CD8-positive, alpha-beta memory T cell (primary cell): ENCODE data around the gene UBE2QL1. TPM values are rescaled to one million over a fixed set of nuclear protein-coding genes. Genes with fewer than 3 reads are reported as not detected.

ENCODE experiments used
- CTCF ChIA-PET: fragments of 350-600 bp; sonication (Branson Sonifier 250); formaldehyde crosslinking; loops from one replicate; lab custom pipeline; 2021; ENCODE audit warnings: antibody characterized with exemption; lab: Charles Lee
- POLR2A ChIA-PET: fragments of 350-600 bp; sonication (Branson Sonifier 250); formaldehyde crosslinking; loops from one replicate; lab custom pipeline; 2021; ENCODE audit warnings: antibody characterized with exemption; lab: Charles Lee
- DNase-seq, 5 donors: peaks; one replicate each; pipeline versions ENCODE4 v3.0.0 to v3.0.0-alpha.2; 2020 to 2022; ENCODE audit warnings: mixed read lengths in 1 of 5
- H3K27ac ChIP-seq: one replicate; pipeline ENCODE4 v1.7.0; 2013; ENCODE audit warnings: low read depth, mild to moderate bottlenecking, low read length, moderate library complexity
- H3K27me3 ChIP-seq: 2 replicates; pipeline ENCODE4 v1.7.0; 2013; ENCODE audit warnings: low read length, mild to moderate bottlenecking; ENCODE audit not compliant: insufficient read depth, poor library complexity, severe bottlenecking
- H3K36me3 ChIP-seq: 2 replicates; pipeline ENCODE4 v1.7.0; 2013; ENCODE audit warnings: mild to moderate bottlenecking, low read length, moderate library complexity; ENCODE audit not compliant: insufficient read depth
- H3K4me1 ChIP-seq: 2 replicates; pipeline ENCODE4 v1.7.0; 2013; ENCODE audit warnings: mild to moderate bottlenecking, low read length, moderate library complexity; ENCODE audit not compliant: insufficient read depth
- H3K4me3 ChIP-seq: 2 replicates; pipeline ENCODE4 v1.7.0; 2013; ENCODE audit warnings: mild to moderate bottlenecking, low read length
- H3K9me3 ChIP-seq: 2 replicates; pipeline ENCODE4 v1.7.0; 2013; ENCODE audit warnings: mild to moderate bottlenecking, low read length
- H3K27ac Mint-ChIP-seq, 8 donors: one replicate each; pipeline ENCODE4 v1.8.0; 2020 to 2021; ENCODE audit warnings: mixed read lengths in 8 of 8, mild to moderate bottlenecking in 6 of 8, inconsistent platforms in 3 of 8, moderate library complexity in 3 of 8
- H3K27me3 Mint-ChIP-seq, 2 donors: one replicate each; pipeline ENCODE4 v1.8.0; 2020 to 2021; ENCODE audit warnings: mixed read lengths in 2 of 2, mild to moderate bottlenecking in 1 of 2, moderate library complexity in 1 of 2
- H3K36me3 Mint-ChIP-seq, 3 donors: one replicate each; pipeline ENCODE4 v1.8.0; 2020 to 2021; ENCODE audit warnings: mixed read lengths in 3 of 3, inconsistent platforms in 1 of 3, mild to moderate bottlenecking in 1 of 3
- H3K4me1 Mint-ChIP-seq, 3 donors: one replicate each; pipeline ENCODE4 v1.8.0; 2020 to 2021; ENCODE audit warnings: mixed read lengths in 3 of 3, inconsistent platforms in 1 of 3, mild to moderate bottlenecking in 1 of 3
- H3K4me3 Mint-ChIP-seq, 7 donors: one replicate each; pipeline ENCODE4 v1.8.0; 2020 to 2021; ENCODE audit warnings: mixed read lengths in 7 of 7, mild to moderate bottlenecking in 6 of 7, moderate library complexity in 4 of 7, inconsistent platforms in 2 of 7
- H3K9me3 Mint-ChIP-seq, 5 donors: one replicate each; pipeline ENCODE4 v1.8.0; 2020 to 2022; ENCODE audit warnings: mixed read lengths in 5 of 5, mild to moderate bottlenecking in 3 of 5, moderate library complexity in 2 of 5, inconsistent platforms in 1 of 5
- polyA plus RNA-seq: library from polyadenylated mRNA; unstranded; fragments of 300-500 nt; fragmentation: Illumina TruSeq; gene quantifications from one replicate; pipeline ENCODE4 v1.2.3, GENCODE V29; 2021
- total RNA-seq, 2 experiments: library from RNA; stranded (reverse); gene quantifications; one replicate each; pipeline ENCODE4 v1.2.3, GENCODE V29; 2021

UBE2QL1 gene
- total and polyA plus RNA-seq, 3 experiments from 2014 or later = not detected

DNA sequence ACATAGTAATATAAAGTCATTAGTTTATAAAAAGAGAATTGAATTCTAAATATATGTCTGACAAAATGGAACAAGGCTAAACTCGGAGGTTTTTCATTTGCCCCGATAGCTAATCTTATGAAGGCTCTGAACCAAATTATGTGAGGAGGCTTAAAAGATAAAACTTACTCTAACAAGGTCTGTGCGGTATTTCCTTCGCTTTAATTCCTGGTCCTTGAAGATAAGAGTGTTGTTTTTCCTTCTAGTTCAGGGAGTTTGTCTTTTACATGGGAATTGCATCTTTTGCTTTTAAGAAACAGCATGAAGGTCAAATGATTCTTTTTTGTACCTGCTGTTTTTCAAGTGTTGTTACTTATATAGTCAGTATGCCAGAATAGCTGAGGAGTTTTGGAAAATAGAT lies 68.2 kb downstream of the UBE2QL1 start:
- CTCF ChIA-PET = no interaction called here
- no peak overlapping the region for H3K27ac Mint-ChIP-seq
- peaks cover 14 to 24% of the 10 kb centered on the region in 2 donors for H3K27me3 Mint-ChIP-seq

DNA sequence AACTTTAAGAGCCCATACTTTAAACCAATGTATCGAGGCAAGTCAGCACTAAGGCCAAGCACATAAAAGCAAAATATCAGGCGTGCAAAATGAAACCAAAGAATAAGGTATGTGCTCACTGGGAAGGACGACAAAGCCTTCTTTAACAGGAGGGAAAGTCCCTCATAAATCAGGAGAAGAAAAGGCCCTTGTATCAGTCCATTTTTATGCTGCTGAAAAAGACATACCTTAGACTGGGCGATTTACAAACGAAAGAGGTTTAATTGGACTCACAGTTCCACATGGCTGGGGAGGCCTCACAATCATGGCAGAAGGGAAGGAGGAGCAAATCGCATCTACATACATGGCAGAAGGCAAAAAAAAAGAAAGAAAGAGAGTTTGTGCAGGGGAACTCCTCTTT lies 68.9 kb downstream of the UBE2QL1 start:
- peaks cover 15 to 25% of the 10 kb centered on the region in 2 donors for H3K27me3 Mint-ChIP-seq
- H3K4me1 Mint-ChIP-seq = no peaks in the 10 kb centered on the region
- Histone ChIP-seq H3K27ac (no peak overlapping the region), H3K4me3 (no peak overlapping the region), H3K36me3 (no peaks in the 10 kb centered on the region), H3K27me3 (no peaks in the 10 kb centered on the region), H3K9me3 (no peaks in the 10 kb centered on the region), H3K4me1 (no peaks in the 10 kb centered on the region)
- no peaks in the 10 kb centered on the region for H3K36me3 Mint-ChIP-seq
- ChIA-PET POLR2A (no interaction called here), CTCF (no interaction called here)
- H3K9me3 Mint-ChIP-seq = no peaks in the 10 kb centered on the region
- no peak overlapping the region for H3K27ac Mint-ChIP-seq
- no peak overlapping the region for H3K4me3 Mint-ChIP-seq
- DNase-seq = no peak

More for the DNA sequence above, 68.2 kb downstream of the UBE2QL1 start:
- no peak overlapping the region for H3K27ac ChIP-seq
- no peaks in the 10 kb centered on the region for H3K27me3 ChIP-seq
- H3K4me1 Mint-ChIP-seq = no peaks in the 10 kb centered on the region
- H3K4me3 ChIP-seq = no peak overlapping the region
- H3K4me3 Mint-ChIP-seq = no peak overlapping the region
- DNase-seq = no peak
- H3K9me3 Mint-ChIP-seq = no peaks in the 10 kb centered on the region
- H3K4me1 ChIP-seq = no peaks in the 10 kb centered on the region
- no peaks in the 10 kb centered on the region for H3K9me3 ChIP-seq
- POLR2A ChIA-PET = no interaction called here
- H3K36me3 ChIP-seq = no peaks in the 10 kb centered on the region
- H3K36me3 Mint-ChIP-seq = no peaks in the 10 kb centered on the region

- Histone ChIP-seq H3K4me3 (no peak overlapping the region), H3K9me3 (no peaks in the 10 kb centered on the region), H3K27me3 (no peaks in the 10 kb centered on the region), H3K4me1 (no peaks in the 10 kb centered on the region), H3K36me3 (no peaks in the 10 kb centered on the region), H3K27ac (no peak overlapping the region)
- Mint-ChIP-seq H3K9me3 (no peaks in the 10 kb centered on the region), H3K4me1 (no peaks in the 10 kb centered on the region), H3K36me3 (no peaks in the 10 kb centered on the region), H3K4me3 (no peak overlapping the region), H3K27me3 (peaks cover 19 to 25% of the 10 kb centered on the region in 2 donors), H3K27ac (no peak overlapping the region)
- no peak for DNase-seq
- ChIA-PET CTCF (no interaction called here), POLR2A (no interaction called here)
Observed at GRCh38 chr5:6518298-6519057, 69.8 kb downstream of the UBE2QL1 start.

DNA sequence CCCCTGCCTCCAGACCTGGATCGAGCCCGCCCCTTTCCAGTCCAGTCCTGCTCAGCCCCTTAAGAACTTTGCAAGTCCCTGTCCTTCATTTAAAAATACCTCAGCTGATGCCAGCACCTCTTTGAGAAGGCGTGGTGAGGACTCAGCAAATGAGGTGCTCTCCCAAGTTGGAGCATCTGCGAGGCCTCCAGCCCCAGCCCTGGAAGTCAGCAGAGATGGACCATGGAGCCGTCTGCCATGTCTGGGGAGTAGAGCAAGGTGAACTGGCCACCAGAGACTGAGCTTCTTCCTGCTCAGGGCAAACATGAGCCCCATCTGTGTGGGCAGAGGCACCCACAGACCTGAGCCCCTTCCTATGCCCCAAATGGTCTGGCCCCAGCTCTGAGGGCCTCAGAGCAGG lies 71.5 kb downstream of the UBE2QL1 start:
- Mint-ChIP-seq H3K9me3 (no peaks in the 10 kb centered on the region), H3K27me3 (peaks cover 17 to 23% of the 10 kb centered on the region in 2 donors), H3K36me3 (no peaks in the 10 kb centered on the region), H3K4me1 (no peaks in the 10 kb centered on the region), H3K27ac (no peak overlapping the region), H3K4me3 (no peak overlapping the region)
- ChIA-PET CTCF (no interaction called here), POLR2A (no interaction called here)
- DNase-seq = no peak
- Histone ChIP-seq H3K36me3 (no peaks in the 10 kb centered on the region), H3K4me1 (no peaks in the 10 kb centered on the region), H3K27me3 (no peaks in the 10 kb centered on the region), H3K4me3 (no peak overlapping the region), H3K9me3 (no peaks in the 10 kb centered on the region), H3K27ac (no peak overlapping the region)

DNA sequence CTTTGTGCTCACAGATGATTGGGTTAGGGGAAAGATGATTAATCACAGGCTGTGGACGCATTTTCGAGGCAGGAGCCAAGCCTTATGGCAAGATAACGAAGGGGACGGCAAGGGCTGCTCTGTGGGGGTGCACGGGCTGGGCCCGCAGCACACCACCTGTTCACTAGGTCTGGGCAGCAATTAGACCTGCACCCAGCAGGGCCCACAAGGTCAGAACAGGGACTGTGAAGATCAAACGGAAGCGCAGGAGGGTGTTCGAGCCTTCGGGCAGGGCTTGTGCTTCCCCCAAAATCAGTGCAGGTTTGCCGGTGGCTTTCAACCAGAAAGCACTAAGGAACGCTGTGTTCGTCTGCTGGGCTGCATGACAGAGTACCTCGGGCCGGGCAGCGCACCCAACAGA lies 73.7 kb downstream of the UBE2QL1 start:
- Histone ChIP-seq H3K4me3 (no peak overlapping the region), H3K9me3 (no peaks in the 10 kb centered on the region), H3K4me1 (no peaks in the 10 kb centered on the region), H3K27me3 (no peaks in the 10 kb centered on the region), H3K27ac (no peak overlapping the region), H3K36me3 (no peaks in the 10 kb centered on the region)
- Mint-ChIP-seq H3K27me3 (peaks cover 17 to 27% of the 10 kb centered on the region in 2 donors), H3K4me1 (no peaks in the 10 kb centered on the region), H3K9me3 (no peaks in the 10 kb centered on the region), H3K27ac (no peak overlapping the region), H3K36me3 (no peaks in the 10 kb centered on the region), H3K4me3 (no peak overlapping the region)
- ChIA-PET POLR2A (no interaction called here), CTCF (no interaction called here)
- no peak for DNase-seq

DNA sequence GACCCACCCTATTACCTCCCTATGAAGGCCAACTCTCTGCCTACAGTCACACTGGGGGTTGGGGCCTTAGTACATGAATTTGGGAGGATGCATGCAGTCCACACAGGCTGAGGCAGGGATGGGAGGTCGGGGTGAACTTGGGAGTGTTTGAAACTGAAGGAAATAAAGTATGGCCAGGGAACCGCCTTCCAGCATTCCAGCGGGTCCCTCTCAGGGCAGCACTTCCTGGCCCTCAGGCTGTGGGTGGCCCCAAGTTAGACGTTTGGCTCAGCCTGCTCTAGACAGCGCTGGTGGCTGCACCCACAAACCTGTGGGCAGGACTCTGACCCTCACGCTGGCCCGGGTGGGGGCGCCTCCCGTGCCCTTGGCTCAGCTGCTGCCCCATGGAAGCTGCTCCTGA lies 74.3 kb downstream of the UBE2QL1 start:
- DNase-seq = no peak
- Histone ChIP-seq H3K27me3 (no peaks in the 10 kb centered on the region), H3K4me3 (no peak overlapping the region), H3K36me3 (no peaks in the 10 kb centered on the region), H3K4me1 (no peaks in the 10 kb centered on the region), H3K9me3 (no peaks in the 10 kb centered on the region), H3K27ac (no peak overlapping the region)
- CTCF ChIA-PET = no interaction called here
- H3K36me3 Mint-ChIP-seq = no peaks in the 10 kb centered on the region
- H3K27ac Mint-ChIP-seq = no peak overlapping the region
- POLR2A ChIA-PET = no interaction called here
- H3K4me1 Mint-ChIP-seq = no peaks in the 10 kb centered on the region
- peaks cover 18 to 31% of the 10 kb centered on the region in 2 donors for H3K27me3 Mint-ChIP-seq
- no peaks in the 10 kb centered on the region for H3K9me3 Mint-ChIP-seq
- H3K4me3 Mint-ChIP-seq = no peak overlapping the region

GRCh38 chr5:6525422-6525821 lies 76.8 kb downstream of the UBE2QL1 start:
- Histone ChIP-seq H3K4me1 (no peaks in the 10 kb centered on the region), H3K27ac (no peak overlapping the region), H3K9me3 (no peaks in the 10 kb centered on the region), H3K36me3 (no peaks in the 10 kb centered on the region), H3K4me3 (no peak overlapping the region), H3K27me3 (no peaks in the 10 kb centered on the region)
- POLR2A ChIA-PET = no interaction called here
- Mint-ChIP-seq H3K4me1 (no peaks in the 10 kb centered on the region), H3K36me3 (no peaks in the 10 kb centered on the region), H3K27ac (no peak overlapping the region), H3K27me3 (peaks cover 20 to 31% of the 10 kb centered on the region in 2 donors), H3K4me3 (no peak overlapping the region), H3K9me3 (no peaks in the 10 kb centered on the region)
- no peak for DNase-seq
- CTCF ChIA-PET = no interaction called here

GRCh38 chr5:6525910-6526309 lies 77.3 kb downstream of the UBE2QL1 start:
- no peak overlapping the region for H3K27ac ChIP-seq
- no peaks in the 10 kb centered on the region for H3K4me1 ChIP-seq
- ChIA-PET CTCF (no interaction called here), POLR2A (no interaction called here)
- Mint-ChIP-seq H3K4me3 (no peak overlapping the region), H3K27ac (no peak overlapping the region), H3K9me3 (no peaks in the 10 kb centered on the region), H3K27me3 (peaks cover 19 to 27% of the 10 kb centered on the region in 2 donors), H3K36me3 (no peaks in the 10 kb centered on the region), H3K4me1 (no peaks in the 10 kb centered on the region)
- no peaks in the 10 kb centered on the region for H3K27me3 ChIP-seq
- H3K36me3 ChIP-seq = no peaks in the 10 kb centered on the region
- H3K9me3 ChIP-seq = no peaks in the 10 kb centered on the region
- no peak for DNase-seq
- no peak overlapping the region for H3K4me3 ChIP-seq
